HEK293 (cell line): ENCODE data around the gene PCDHGB3.

ENCODE experiments used
- CTCF ChIA-PET: fragments of 350-600 bp; formaldehyde crosslinking; extraction: SDS; loops from one replicate; lab custom pipeline; 2021; ENCODE audit warnings: antibody characterized with exemption; lab: Yijun Ruan, JAX
- POLR2A ChIA-PET: fragments of 300-600 bp; formaldehyde crosslinking; extraction: SDS; loops from one replicate; lab custom pipeline; 2020; ENCODE audit warnings: antibody characterized with exemption, inconsistent platforms; lab: Yijun Ruan, JAX
- H3K27ac ChIP-seq: fragments of 200-500 bp; sonication (Bioruptor generic); 2 replicates; pipeline ENCODE4 v1.5.1; 2014; ENCODE audit warnings: low read depth, low read length, control low read depth, inconsistent platforms; ENCODE audit errors: extremely low read depth
- H3K36me3 ChIP-seq, 2 experiments: fragments of 200-500 bp in 1 of 2; sonication (Bioruptor generic) in 1 of 2; 1 replicate in 1 of 2; 2 replicates in 1 of 2; pipeline ENCODE4 v1.5.1; 2014 to 2017; ENCODE audit warnings: inconsistent platforms in 2 of 2, low read length in 2 of 2; ENCODE audit not compliant: control insufficient read depth in 2 of 2, insufficient read depth in 1 of 2
- H3K4me1 ChIP-seq: fragments of 200-500 bp; sonication (Bioruptor generic); 2 replicates; pipeline ENCODE4 v1.5.1; 2014; ENCODE audit warnings: mild to moderate bottlenecking, low read length, inconsistent platforms; ENCODE audit not compliant: control insufficient read depth, insufficient read depth
- H3K4me3 ChIP-seq: 2 replicates; pipeline ENCODE4 v1.5.1; 2011; ENCODE audit warnings: low read depth, mild to moderate bottlenecking, control low read depth, low read length, moderate library complexity
- H3K9me3 ChIP-seq: fragments of 200-500 bp; sonication (Bioruptor generic); 2 replicates; pipeline ENCODE4 v1.5.1; 2014; ENCODE audit warnings: low read depth, low read length, inconsistent platforms; ENCODE audit not compliant: control insufficient read depth, insufficient read depth
- HOXD13 ChIP-seq: sonication (generic); formaldehyde crosslinking; IDR thresholded peaks from 2 replicates; pipeline ENCODE4 v1.8.0; 2022; ENCODE audit warnings: missing genetic modification reagents, borderline replicate concordance
- PRDM1 ChIP-seq: fragments of 450-650 bp; formaldehyde crosslinking; IDR thresholded peaks from 2 replicates; pipeline ENCODE4; 2016; ENCODE audit warnings: missing biosample characterization, missing genetic modification characterization
- SCRT2 ChIP-seq: fragments of 450-650 bp; formaldehyde crosslinking; IDR thresholded peaks from 2 replicates; pipeline ENCODE4 v1.5.1; 2016; ENCODE audit warnings: missing biosample characterization, missing genetic modification characterization
- SETDB1 ChIP-seq: IDR thresholded peaks from one replicate; pipeline ENCODE4 v1.6.1; 2017; ENCODE audit warnings: mild to moderate bottlenecking, low read length, moderate library complexity, mixed read lengths; ENCODE audit not compliant: insufficient read length
- ZBTB48 ChIP-seq: fragments of 450-650 bp; formaldehyde crosslinking; IDR thresholded peaks from 2 replicates; pipeline ENCODE4 v1.5.1; 2016; ENCODE audit warnings: missing biosample characterization, missing genetic modification characterization
- ZNF121 ChIP-seq: fragments of 450-650 bp; formaldehyde crosslinking; IDR thresholded peaks from 2 replicates; pipeline ENCODE4 v1.5.1; 2016; ENCODE audit warnings: missing biosample characterization, missing genetic modification characterization
- ZNF155 ChIP-seq: fragments of 450-650 bp; formaldehyde crosslinking; IDR thresholded peaks from 2 replicates; pipeline ENCODE4 v1.5.1; 2016; ENCODE audit warnings: missing biosample characterization, missing genetic modification characterization
- ZNF157 ChIP-seq: fragments of 450-650 bp; formaldehyde crosslinking; IDR thresholded peaks from 2 replicates; pipeline ENCODE4 v1.5.1; 2016; ENCODE audit warnings: missing biosample characterization, missing genetic modification characterization
- ZNF274 ChIP-seq, 2 experiments: fragments of 200-500 bp in 1 of 2; fragments of 450-650 bp in 1 of 2; sonication (Bioruptor generic) in 1 of 2; formaldehyde crosslinking in 1 of 2; IDR thresholded peaks; 2 replicates each; pipeline versions ENCODE4 v1.5.1 to v1.6.1; 2014 to 2016; ENCODE audit warnings: borderline replicate concordance in 1 of 2, inconsistent platforms in 1 of 2, low read length in 1 of 2, missing biosample characterization in 1 of 2, missing genetic modification characterization in 1 of 2
- ZNF354C ChIP-seq: fragments of 450-650 bp; formaldehyde crosslinking; IDR thresholded peaks from 2 replicates; pipeline ENCODE4 v1.5.1; 2016; ENCODE audit warnings: missing biosample characterization, missing genetic modification characterization, low read depth, borderline replicate concordance
- ZNF394 ChIP-seq: fragments of 450-650 bp; formaldehyde crosslinking; IDR thresholded peaks from 2 replicates; pipeline ENCODE4 v1.5.1; 2016; ENCODE audit warnings: missing biosample characterization, missing genetic modification characterization, mild to moderate bottlenecking, moderate library complexity, borderline replicate concordance
- ZNF433 ChIP-seq: fragments of 450-650 bp; formaldehyde crosslinking; IDR thresholded peaks from 2 replicates; pipeline ENCODE4 v1.5.1; 2016; ENCODE audit warnings: missing biosample characterization, missing genetic modification characterization, low read depth
- ZNF514 ChIP-seq: fragments of 450-650 bp; formaldehyde crosslinking; IDR thresholded peaks from 2 replicates; pipeline ENCODE4 v1.5.1; 2016; ENCODE audit warnings: missing biosample characterization, missing genetic modification characterization
- ZNF549 ChIP-seq: fragments of 450-650 bp; IDR thresholded peaks from 2 replicates; pipeline ENCODE4 v1.5.1; 2018; ENCODE audit warnings: missing biosample characterization, missing genetic modification characterization, mild to moderate bottlenecking, inconsistent platforms, moderate library complexity
- ZNF623 ChIP-seq: fragments of 450-650 bp; formaldehyde crosslinking; IDR thresholded peaks from 2 replicates; pipeline ENCODE4 v1.5.1; 2016; ENCODE audit warnings: missing biosample characterization, missing genetic modification characterization
- ZNF654 ChIP-seq: fragments of 450-650 bp; formaldehyde crosslinking; IDR thresholded peaks from 2 replicates; pipeline ENCODE4 v1.5.1; 2016; ENCODE audit warnings: low read depth, missing biosample characterization, missing genetic modification characterization
- ZNF701 ChIP-seq: fragments of 450-650 bp; formaldehyde crosslinking; IDR thresholded peaks from 2 replicates; pipeline ENCODE4 v1.5.1; 2016; ENCODE audit warnings: missing biosample characterization, missing genetic modification characterization
- ZNF777 ChIP-seq: fragments of 450-650 bp; formaldehyde crosslinking; IDR thresholded peaks from 2 replicates; pipeline ENCODE4 v1.5.1; 2017; ENCODE audit warnings: missing biosample characterization, missing genetic modification characterization, borderline replicate concordance
- ZNF792 ChIP-seq: fragments of 450-650 bp; formaldehyde crosslinking; IDR thresholded peaks from 2 replicates; pipeline ENCODE4 v1.5.1; 2016; ENCODE audit warnings: missing biosample characterization, missing genetic modification characterization
- ZNF830 ChIP-seq: fragments of 450-650 bp; IDR thresholded peaks from 2 replicates; pipeline ENCODE4 v1.5.0; 2018; ENCODE audit warnings: missing biosample characterization, missing genetic modification characterization, low read depth, mild to moderate bottlenecking, moderate library complexity
- TF ChIP-seq, protein P1 (sequence below): fragments of 450-650 bp; formaldehyde crosslinking; IDR thresholded peaks from 2 replicates; pipeline ENCODE4 v1.5.1; 2017; ENCODE audit warnings: missing biosample characterization, missing genetic modification characterization
- TF ChIP-seq, protein P2 (sequence below): fragments of 450-650 bp; formaldehyde crosslinking; IDR thresholded peaks from 2 replicates; pipeline ENCODE4 v1.5.1; 2016; ENCODE audit warnings: missing biosample characterization, missing genetic modification characterization, low read depth
- TF ChIP-seq, protein P3 (sequence below): fragments of 450-650 bp; formaldehyde crosslinking; IDR thresholded peaks from 2 replicates; pipeline ENCODE4 v1.5.1; 2016; ENCODE audit warnings: missing biosample characterization, missing genetic modification characterization
- TF ChIP-seq, protein P4 (sequence below): fragments of 450-650 bp; formaldehyde crosslinking; IDR thresholded peaks from 2 replicates; pipeline ENCODE4 v1.5.1; 2017; ENCODE audit warnings: missing biosample characterization, missing genetic modification characterization

Gene PCDHGB3

DNA sequence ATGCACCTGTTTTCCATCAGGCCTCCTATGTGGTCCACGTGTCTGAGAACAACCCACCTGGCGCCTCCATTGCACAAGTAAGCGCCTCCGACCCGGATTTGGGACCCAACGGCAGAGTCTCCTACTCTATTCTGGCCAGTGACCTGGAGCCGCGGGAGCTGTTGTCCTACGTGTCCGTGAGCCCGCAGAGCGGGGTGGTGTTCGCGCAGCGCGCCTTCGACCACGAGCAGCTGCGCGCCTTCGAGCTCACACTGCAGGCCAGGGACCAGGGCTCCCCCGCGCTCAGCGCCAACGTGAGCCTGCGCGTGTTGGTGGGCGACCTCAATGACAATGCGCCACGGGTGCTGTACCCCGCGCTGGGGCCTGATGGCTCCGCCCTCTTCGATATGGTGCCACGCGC lies 18.5 kb upstream of the PCDHGB3 start:
- ChIA-PET POLR2A (no interaction called here), CTCF (interaction anchor here (3.0 to 5.6 kb wide), 3 partner anchors 13 to 213 kb away, joined by 11 to 33 read pairs (median 17); partner anchors contain the start of genes PCDHGA11 and PCDHGA2)
- H3K36me3 ChIP-seq, result no peaks in the 10 kb centered on the region
- no peak overlapping the region for H3K4me3 ChIP-seq
- H3K27ac ChIP-seq, result no peak overlapping the region
- H3K9me3 ChIP-seq, result no peaks in the 10 kb centered on the region
- TF ChIP-seq ZNF830 (tag by site-specific recombination), result no peak
- no peak for TF ChIP-seq PRDM1 (tag by site-specific recombination)
- TF ChIP-seq, protein P1, sequence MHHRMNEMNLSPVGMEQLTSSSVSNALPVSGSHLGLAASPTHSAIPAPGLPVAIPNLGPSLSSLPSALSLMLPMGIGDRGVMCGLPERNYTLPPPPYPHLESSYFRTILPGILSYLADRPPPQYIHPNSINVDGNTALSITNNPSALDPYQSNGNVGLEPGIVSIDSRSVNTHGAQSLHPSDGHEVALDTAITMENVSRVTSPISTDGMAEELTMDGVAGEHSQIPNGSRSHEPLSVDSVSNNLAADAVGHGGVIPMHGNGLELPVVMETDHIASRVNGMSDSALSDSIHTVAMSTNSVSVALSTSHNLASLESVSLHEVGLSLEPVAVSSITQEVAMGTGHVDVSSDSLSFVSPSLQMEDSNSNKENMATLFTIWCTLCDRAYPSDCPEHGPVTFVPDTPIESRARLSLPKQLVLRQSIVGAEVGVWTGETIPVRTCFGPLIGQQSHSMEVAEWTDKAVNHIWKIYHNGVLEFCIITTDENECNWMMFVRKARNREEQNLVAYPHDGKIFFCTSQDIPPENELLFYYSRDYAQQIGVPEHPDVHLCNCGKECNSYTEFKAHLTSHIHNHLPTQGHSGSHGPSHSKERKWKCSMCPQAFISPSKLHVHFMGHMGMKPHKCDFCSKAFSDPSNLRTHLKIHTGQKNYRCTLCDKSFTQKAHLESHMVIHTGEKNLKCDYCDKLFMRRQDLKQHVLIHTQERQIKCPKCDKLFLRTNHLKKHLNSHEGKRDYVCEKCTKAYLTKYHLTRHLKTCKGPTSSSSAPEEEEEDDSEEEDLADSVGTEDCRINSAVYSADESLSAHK (tag by site-specific recombination), result no peak
- TF ChIP-seq, protein P2, sequence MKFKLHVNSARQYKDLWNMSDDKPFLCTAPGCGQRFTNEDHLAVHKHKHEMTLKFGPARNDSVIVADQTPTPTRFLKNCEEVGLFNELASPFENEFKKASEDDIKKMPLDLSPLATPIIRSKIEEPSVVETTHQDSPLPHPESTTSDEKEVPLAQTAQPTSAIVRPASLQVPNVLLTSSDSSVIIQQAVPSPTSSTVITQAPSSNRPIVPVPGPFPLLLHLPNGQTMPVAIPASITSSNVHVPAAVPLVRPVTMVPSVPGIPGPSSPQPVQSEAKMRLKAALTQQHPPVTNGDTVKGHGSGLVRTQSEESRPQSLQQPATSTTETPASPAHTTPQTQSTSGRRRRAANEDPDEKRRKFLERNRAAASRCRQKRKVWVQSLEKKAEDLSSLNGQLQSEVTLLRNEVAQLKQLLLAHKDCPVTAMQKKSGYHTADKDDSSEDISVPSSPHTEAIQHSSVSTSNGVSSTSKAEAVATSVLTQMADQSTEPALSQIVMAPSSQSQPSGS (tag by site-specific recombination), result no peak
- TF ChIP-seq ZNF514 (tag by site-specific recombination), result no peak
- TF ChIP-seq ZNF157 (tag by site-specific recombination), result no peak
- TF ChIP-seq ZNF549 (tag by site-specific recombination), result no peak
- TF ChIP-seq, protein P3, sequence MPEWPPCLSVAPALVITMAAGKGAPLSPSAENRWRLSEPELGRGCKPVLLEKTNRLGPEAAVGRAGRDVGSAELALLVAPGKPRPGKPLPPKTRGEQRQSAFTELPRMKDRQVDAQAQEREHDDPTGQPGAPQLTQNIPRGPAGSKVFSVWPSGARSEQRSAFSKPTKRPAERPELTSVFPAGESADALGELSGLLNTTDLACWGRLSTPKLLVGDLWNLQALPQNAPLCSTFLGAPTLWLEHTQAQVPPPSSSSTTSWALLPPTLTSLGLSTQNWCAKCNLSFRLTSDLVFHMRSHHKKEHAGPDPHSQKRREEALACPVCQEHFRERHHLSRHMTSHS, result no peak
- no peak for TF ChIP-seq ZNF155 (tag by site-specific recombination)
- TF ChIP-seq ZNF121 (tag by site-specific recombination), result no peak
- no peak for TF ChIP-seq ZNF433
- H3K4me1 ChIP-seq, result peaks cover 2% of the 10 kb centered on the region; the same call in 1 of the 2 replicates

DNA sequence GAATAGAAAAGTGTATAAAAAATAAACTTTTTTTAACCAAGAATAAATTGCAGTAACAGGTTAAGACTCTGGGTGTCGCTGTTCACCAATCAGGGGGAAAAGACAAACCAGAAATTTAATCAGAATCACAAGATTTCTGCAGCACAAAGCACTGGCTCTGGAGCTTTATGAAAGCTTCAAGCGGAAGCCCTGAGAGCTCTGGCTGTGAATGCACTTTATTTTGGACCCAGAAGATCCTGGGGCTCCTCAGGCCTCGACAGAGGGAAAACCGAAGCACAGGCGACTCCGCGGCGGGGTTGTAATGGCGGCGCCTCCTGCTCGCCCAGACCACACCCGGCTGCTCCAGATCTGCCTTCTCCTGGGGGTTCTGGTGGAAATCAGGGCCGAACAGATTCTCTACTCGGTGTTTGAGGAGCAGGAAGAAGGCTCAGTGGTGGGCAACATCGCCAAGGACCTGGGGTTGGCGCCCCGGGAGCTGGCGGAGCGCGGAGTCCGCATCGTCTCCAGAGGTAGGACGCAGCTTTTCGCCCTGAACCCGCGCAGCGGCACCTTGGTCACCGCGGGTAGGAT lies 15.1 kb upstream of the PCDHGB3 start, which contains the start of gene PCDHGA4:
Gene PCDHGA4, plus strand, starts transcription at position 122 of the 570 bp plus-strand sequence. Its CDS starts 87 bp downstream, at position 209.
- Histone ChIP-seq H3K4me3 (peak within 1 kb of the TSS; percentile 13), H3K9me3 (no peaks in the 10 kb centered on the region), H3K4me1 (peaks cover 2% of the 10 kb centered on the region; the same call in 1 of the 2 replicates), H3K36me3 (no peaks in the 10 kb centered on the region), H3K27ac (no peak within 1 kb of the TSS)
- ChIA-PET CTCF (interaction anchor here (0.7 to 2.6 kb wide), 19 partner anchors 9 to 213 kb away, joined by 3 to 17 read pairs (median 5); partner anchors contain the start of genes PCDHGA2, PCDHGA5 and TAF7), POLR2A (no interaction called here)
- no peak for TF ChIP-seq ZNF433
- TF ChIP-seq ZNF654, result peak; percentile 21
- TF ChIP-seq ZNF777, result no peak
- no peak for TF ChIP-seq SCRT2 (tag by site-specific recombination)
- no peak for TF ChIP-seq ZNF274 (IDR thresholded peaks at IDR 0.05; ENCODE audit: low read length)
- TF ChIP-seq ZNF274 (tag by site-specific recombination; IDR thresholded peaks at IDR 0.05; ENCODE audit: borderline replicate concordance), result no peak
- TF ChIP-seq ZNF792 (tag by site-specific recombination), result no peak

DNA sequence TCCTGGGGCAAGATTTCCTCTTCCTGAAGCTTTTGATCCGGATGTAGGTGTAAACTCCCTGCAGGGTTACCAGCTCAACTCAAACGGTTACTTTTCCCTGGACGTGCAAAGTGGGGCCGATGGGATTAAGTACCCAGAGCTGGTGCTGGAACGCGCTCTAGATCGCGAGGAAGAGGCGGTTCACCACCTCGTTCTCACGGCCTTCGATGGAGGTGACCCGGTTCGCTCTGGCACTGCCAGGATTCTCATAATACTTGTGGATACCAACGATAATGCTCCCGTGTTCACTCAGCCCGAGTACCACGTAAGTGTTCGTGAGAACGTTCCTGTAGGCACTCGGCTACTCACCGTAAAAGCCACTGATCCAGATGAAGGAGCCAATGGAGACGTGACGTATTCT lies 14.4 kb upstream of the PCDHGB3 start:
- no peaks in the 10 kb centered on the region for H3K4me1 ChIP-seq
- no peaks in the 10 kb centered on the region for H3K36me3 ChIP-seq
- no peak overlapping the region for H3K4me3 ChIP-seq
- H3K9me3 ChIP-seq, result peaks cover 1% of the 10 kb centered on the region; the same call in 1 of the 2 replicates
- ChIA-PET CTCF (interaction anchor here (0.7 to 2.6 kb wide), 12 partner anchors 9 to 208 kb away, joined by 3 to 17 read pairs (median 6); partner anchors contain the start of genes PCDHGA2 and PCDHGA5), POLR2A (no interaction called here)
- no peak overlapping the region for H3K27ac ChIP-seq
- TF ChIP-seq ZNF354C (tag by site-specific recombination) (no peak), ZNF394 (no peak), ZNF701 (tag by site-specific recombination) (no peak), HOXD13 (CRISPR knock-in tag) (no peak), SETDB1 (no peak), ZNF623 (no peak), ZBTB48 (tag by site-specific recombination) (no peak), ZNF155 (tag by site-specific recombination) (no peak)
- TF ChIP-seq, protein P4, sequence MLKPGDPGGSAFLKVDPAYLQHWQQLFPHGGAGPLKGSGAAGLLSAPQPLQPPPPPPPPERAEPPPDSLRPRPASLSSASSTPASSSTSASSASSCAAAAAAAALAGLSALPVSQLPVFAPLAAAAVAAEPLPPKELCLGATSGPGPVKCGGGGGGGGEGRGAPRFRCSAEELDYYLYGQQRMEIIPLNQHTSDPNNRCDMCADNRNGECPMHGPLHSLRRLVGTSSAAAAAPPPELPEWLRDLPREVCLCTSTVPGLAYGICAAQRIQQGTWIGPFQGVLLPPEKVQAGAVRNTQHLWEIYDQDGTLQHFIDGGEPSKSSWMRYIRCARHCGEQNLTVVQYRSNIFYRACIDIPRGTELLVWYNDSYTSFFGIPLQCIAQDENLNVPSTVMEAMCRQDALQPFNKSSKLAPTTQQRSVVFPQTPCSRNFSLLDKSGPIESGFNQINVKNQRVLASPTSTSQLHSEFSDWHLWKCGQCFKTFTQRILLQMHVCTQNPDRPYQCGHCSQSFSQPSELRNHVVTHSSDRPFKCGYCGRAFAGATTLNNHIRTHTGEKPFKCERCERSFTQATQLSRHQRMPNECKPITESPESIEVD (tag by site-specific recombination), result no peak
